Islet precursor cell (in vitro differentiated cells): ENCODE data around the gene SLC12A9.

Experiments used
- DNase-seq: peaks from one replicate; pipeline ENCODE4 v3.0.0-alpha.2; 2018

Gene SLC12A9

DNA sequence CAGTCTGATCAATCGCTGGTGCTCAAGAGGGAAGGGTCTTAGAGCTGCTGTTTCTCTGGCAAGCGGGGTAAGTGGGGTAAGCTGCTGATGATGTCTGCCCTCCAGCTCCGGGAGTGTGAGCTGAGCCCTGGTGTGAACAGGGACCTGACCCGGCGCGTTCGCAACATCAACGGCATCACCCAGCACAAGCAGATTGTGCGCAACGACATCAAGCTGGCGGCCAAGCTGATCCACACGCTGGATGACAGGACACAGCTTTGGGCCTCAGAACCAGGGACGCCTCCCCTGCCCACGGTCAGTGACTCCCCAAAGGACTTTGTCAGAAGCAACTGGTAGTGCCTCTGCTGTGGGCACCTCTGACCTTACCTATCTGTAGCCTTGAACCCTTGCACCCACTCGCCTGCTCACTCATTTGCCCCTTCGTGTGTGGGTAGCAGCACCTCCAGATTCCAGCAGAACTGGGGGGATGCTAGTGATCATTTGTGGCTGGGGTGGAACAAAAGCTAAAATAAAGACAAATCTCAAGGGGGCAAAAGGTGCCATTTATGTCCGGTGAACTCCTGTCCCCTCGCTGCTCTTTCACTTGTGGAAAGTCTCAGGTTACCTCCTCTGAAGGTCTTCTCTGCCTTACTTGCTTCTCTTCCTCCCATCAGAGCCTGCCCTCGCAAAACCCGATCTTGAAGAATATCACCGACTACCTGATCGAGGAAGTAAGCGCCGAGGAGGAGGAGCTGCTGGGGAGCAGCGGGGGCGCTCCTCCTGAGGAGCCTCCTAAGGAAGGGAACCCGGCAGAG lies 33.8 kb downstream of the SLC12A9 start:
- no peak for DNase-seq

GRCh38 chr7:100886936-100887515 lies 34.5 kb downstream of the SLC12A9 start:
- no peak for DNase-seq

DNA sequence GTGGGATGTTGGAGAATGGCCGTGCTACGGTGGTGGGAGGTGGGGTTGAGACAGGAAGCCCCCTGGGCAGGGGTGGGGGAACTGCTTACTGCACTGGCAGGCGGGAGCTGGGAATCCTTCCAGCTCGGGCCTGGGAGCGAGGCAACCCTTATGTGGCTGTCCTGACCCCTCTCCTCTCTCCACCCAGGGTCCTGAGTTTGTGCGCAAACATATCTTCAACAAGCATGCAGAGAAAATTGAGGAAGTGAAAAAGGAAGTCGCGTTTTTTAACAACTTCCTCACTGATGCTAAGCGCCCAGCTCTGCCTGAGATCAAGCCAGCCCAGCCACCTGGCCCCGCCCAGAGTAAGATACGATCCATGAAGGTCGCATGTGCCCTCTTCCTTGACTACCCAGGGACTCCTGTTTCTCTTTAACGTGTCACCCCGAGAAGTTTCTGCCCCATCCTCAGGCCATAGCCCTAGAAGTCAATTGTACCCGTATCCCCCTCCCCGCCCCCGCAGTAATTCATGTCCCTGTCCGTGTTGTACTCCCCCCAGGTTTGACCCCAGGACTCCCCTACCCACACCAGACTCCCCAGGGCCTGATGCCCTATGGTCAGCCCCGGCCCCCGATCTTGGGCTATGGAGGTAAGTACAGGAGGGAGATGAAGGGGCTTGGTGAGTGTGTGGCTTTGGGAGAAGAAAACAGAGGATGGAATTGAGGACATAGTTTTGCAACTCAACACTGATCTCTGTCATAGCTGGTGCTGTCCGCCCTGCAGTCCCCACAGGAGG lies 35.2 kb downstream of the SLC12A9 start:
- DNase-seq: no peak

- no peak for DNase-seq
These were observed 35.9 kb downstream of the SLC12A9 start for GRCh38 chr7:100888291-100888987.

GRCh38 chr7:100888988-100889750 lies 36.7 kb downstream of the SLC12A9 start, which contains the start of gene UFSP1:
UFSP1 (minus strand) TSS chr7:100889715; CDS start chr7:100889271, 444 bp downstream.
- no peak for DNase-seq

- DNase-seq: peak; percentile 67
These were observed 38.4 kb downstream of the SLC12A9 start for GRCh38 chr7:100890653-100891567.

- DNase-seq: no peak
These were observed 39.2 kb downstream of the SLC12A9 start for GRCh38 chr7:100891568-100892247.

DNA sequence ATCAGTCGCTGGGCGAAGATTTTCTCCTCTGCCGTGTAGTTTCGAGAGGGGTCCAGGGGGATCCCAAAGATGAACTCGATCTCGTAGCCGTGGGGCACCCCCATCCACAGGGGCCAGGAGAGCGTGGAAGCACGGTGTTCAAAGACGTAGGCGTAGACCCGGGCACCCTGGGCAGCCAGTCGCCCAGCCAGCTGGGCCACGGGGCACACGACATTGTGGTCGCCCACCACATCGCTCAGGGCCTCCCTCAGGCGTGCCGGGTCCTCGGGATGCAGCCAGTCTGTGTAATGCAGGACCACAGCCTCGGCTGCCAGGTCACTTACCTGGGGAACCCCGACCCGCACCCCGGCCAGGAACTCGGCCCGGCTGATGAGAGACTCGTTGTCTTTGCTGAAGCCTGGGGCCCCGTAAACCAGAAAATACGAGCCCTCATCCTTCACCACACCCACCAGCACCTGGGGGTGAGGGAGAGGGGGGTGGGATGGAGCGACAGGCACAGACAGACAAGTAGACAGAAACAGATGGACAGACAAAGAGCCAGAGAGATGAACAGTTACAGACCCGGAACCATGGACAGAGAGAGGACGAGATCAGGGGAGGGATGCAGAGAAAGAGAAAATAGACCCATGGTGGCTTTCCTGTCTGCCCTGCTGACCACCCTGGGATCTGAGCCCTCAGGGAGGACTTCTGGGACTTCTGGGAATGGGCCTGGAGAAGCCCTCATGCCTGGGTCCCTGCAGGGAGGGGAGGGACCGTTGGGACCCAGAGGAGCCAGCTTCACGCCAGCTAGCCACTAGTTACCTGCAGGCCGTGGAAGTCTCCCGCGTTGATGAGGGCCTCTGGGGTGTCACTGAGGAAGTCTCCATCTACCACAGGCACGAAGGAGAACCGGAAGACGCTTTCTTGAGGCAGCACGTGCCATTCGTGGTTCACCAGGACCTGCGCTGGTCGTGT lies 40.1 kb downstream of the SLC12A9 start:
- no peak for DNase-seq

GRCh38 chr7:100893318-100893895 lies 40.9 kb downstream of the SLC12A9 start:
- DNase-seq: no peak

- DNase-seq: no peak
These were observed 41.6 kb downstream of the SLC12A9 start for GRCh38 chr7:100893910-100894721.

- DNase-seq: peak; percentile 86
These were observed 42.6 kb downstream of the SLC12A9 start for GRCh38 chr7:100894860-100895700.

- no peak for DNase-seq
These were observed 43.1 kb downstream of the SLC12A9 start, which contains the start of gene ACHE for GRCh38 chr7:100895701-100895955. ACHE (minus strand) TSS chr7:100895888; CDS start chr7:100894232, 1,656 bp downstream.

DNA sequence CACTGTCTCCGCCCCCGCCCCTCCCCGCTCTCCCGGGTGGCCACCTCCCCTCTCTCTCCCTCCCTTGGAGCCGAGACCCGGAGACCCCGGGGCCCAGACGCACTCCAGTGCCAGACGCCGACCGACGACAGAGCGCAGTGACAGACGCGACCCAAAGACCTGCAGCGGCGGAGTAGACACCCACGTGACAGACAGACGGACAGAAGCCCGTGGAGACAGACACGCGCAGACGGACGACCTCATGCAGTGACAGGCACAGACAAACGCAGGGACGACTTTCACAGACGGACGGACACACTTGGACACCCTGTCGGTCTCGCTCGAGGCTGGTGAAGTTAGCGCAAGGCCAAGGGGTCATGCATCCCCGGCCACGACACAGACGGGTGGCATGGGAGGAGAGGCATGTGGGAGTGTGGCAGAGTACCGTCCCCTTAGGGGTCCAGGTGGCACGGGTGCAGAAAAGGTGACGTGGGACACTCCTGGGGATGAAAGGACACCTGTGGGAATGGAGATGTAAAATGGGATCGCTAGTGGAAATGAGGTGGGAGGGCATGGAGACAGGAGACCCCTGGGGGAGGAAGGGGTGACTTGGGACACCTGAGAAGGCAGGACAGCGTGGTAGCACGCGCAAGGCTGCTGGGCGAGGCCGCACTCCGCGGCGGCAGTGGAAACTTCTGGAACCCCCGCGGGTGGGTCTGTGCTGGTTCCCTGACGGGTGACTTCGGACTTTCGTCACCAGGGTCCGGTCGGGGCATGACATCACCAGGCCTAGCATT lies 43.6 kb downstream of the SLC12A9 start:
- peak; percentile 88 for DNase-seq

GRCh38 chr7:100896732-100897608 lies 44.5 kb downstream of the SLC12A9 start:
- no peak for DNase-seq

DNA sequence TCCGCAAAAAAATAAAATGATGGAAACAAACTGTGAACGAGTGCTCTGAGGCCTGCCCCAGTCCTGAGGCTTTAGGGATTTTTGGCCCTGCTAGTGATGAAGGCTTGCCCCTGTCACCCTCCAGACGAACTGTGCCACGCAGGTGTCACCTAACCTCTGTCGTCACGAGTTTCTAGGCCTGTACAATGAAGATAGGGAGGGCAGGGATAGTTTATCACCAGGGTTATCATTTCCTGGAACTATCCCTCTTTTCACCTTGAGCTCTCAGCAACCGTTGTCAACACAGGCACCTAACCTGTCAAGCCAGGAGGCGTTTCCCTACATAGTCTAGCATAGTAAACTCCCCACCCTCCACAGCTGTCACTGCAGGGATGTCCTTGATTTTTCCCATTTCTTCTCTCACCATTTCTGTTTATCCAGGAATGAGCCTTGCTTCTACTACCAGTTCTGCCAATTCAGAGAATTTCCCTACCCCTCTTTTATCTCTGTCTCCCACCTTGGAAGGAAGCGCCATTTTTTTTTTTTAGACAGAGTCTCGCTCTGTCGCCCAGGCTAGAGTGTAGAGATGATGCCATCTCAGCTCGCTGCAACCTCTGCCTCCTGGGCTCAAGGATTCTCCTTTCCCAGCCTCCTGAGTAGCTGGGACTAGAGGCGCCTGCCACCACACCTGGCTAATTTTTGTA lies 45.4 kb downstream of the SLC12A9 start:
- DNase-seq: no peak
